GM15510 (cell line): ENCODE data around the gene MYBPC2.
A peak's percentile ranks its signal among the peaks of the same experiment; 100 is the strongest.

Source experiments
- POLR2A ChIP-seq: IDR thresholded peaks from 3 replicates; pipeline ENCODE4 v1.6.1; 2011; ENCODE audit warnings: borderline replicate concordance; ENCODE audit not compliant: insufficient read length; ENCODE audit errors: extremely low read depth

Gene MYBPC2

DNA sequence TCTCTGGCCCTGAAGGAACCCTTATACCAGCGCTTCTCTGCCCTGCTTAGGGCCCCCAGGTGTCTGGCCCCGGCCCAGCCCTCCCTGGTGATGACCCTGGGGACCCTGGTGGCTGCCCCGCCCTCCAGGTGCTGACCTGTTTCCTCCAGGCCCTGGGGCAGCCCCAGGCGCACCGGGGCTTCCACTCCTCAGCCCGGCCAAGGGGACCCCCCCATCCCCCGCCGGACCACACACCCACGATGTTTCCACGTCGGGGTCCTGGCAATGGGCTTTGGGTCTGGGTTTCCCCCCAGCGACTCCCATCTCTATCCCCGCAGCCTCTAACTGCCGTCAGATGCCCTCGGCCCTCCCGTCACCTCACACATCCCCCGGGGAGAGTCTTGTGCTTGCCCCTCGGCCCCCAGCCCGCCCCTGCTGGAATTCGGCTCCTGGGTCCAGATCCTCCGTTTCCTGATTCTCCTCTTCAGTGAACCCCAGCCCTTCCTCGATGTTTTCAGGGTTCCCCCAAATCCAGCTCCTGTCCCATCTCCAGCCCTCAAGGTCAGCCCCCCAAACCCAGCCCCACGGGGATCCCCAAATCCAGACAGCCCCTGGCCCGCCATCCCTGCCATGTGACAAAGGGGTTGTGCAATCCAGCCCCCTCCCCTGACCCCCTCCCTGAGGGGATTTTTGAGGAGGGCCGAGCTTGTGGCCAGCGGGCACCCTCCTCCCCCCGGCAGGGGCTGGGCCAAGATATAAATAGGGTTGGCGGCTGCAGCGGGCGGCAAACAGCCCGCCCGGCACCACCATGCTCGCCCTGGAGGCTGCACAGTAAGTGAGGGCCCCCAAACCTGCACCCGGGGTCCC, 14.3 kb upstream of the MYBPC2 start, which contains the start of gene SPIB:
Gene SPIB, plus strand, starts transcription at position 763 of the 846 bp plus-strand sequence. Its CDS starts 25 bp downstream, at position 788.
- TF ChIP-seq POLR2A, result peak; percentile 95

DNA sequence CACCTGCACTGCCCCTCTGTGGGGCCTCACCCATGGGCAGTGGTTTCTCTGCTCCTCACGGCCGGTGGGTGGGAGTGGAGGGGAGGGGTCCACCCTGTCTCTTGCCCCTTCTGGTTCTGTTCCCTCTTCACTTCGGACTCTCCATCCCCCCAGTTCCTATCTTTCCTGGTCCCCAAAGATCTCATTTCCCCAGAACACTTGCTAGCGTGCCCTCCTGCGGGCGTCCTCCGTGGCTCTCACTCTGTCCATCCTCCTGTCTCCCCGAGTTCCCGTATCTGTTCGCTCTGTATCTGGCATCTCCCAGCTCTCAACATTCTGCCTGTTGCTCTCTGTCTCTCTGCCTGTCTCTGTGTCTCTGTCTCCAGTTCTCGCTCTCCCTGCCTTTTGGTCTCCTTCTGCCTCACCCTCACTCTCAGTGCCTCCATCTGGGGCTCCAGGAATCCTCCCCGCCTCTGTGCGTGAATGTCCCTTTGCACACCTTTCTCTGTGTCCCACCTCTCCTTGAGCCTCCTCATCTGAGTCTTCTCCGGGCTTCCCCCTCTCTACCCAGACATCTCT, 13.6 kb upstream of the MYBPC2 start:
- TF ChIP-seq POLR2A, result no peak

DNA sequence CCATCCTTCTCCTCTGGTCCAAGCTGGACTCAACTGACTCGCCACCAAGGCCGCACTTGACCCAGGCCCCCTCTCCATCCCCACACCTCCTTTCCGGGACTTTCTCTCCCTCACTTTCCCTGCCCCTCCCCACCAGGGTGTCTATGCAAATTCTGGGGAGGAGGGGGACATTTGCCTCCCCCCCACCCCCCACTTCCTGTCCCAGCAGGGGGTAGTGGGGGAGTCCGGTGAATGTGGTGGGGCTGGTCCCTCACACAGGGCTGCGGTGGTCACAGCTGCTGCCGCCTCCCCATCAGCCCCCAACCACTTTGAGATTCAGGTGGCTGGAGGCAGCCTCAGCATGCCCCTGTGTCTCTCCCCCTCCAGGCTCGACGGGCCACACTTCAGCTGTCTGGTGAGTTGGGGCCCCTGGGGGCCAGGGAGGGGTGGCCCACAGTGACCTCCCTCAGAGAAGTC, 13.1 kb upstream of the MYBPC2 start:
- TF ChIP-seq POLR2A, result peak; percentile 47

DNA sequence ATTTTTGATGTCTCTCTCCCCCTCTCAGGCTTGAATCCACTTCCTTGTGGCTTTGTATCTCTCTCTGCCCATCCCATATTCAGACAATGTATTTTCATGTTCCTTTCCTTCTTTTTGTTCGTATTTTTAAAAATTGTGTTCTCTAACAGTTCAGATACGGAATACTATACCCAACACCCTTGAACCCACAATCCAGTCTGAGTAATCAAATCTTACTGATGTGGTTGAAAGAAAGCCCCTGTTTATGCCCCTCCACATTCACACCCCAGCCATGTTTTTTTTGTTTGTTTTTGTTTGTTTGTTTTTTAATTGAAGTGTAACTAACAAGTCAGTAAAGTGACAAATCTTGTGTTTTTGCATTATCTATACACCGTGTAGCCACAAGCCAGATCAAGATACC, 12.6 kb upstream of the MYBPC2 start:
- TF ChIP-seq POLR2A, result no peak

DNA sequence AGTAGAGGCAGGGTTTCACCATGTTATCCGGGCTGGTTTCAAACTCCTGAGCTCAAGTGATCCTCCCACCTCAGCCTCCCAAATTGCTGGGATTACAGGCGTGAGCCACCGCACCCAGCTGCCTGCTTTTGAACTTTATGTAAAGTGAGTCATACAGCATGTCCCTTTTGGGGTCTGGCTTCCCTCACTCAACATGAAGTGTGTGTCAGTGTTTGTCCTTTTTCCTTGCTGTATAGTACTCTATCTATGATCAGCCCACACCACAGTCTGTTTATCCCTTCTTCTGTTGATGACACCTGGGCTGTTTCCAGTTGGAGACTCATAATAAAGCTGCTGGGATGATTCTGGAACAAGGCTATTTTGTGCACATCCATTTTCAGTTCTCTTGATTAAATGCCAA, 11.9 kb upstream of the MYBPC2 start:
- TF ChIP-seq POLR2A, result no peak

DNA sequence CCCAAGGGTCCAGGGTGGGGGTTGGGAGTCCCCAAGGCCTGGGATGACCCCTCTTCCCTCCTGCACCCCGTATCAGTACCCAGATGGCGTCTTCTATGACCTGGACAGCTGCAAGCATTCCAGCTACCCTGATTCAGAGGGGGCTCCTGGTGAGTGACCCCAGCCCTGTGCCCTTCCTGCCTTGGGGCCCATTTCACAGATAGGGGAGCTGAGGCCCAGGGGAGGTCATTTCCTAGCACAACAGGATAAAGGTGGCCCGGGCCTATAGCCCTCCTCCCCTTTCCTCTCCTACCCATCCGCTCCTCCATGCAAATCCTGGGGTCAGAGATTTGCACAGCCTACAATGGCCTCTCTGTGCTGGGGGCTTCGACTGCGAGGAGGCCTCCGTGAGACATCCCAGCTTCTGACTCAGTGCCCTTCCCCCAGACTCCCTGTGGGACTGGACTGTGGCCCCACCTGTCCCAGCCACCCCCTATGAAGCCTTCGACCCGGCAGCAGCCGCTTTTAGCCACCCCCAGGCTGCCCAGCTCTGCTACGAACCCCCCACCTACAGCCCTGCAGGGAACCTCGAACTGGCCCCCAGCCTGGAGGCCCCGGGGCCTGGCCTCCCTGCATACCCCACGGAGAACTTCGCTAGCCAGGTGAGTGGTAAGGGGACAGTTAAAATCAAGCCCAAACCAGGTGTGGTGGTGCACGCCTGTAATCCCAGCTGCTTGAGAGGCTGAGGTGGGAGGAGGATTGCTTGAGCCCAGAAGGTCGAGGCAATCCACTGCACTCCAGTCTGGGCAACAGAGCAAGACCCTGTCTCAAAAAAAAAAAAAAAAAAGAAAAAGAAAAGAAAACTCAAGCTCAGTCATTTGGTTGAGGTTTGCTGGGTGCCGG, 10.1 kb upstream of the MYBPC2 start:
- TF ChIP-seq POLR2A, result no peak

DNA sequence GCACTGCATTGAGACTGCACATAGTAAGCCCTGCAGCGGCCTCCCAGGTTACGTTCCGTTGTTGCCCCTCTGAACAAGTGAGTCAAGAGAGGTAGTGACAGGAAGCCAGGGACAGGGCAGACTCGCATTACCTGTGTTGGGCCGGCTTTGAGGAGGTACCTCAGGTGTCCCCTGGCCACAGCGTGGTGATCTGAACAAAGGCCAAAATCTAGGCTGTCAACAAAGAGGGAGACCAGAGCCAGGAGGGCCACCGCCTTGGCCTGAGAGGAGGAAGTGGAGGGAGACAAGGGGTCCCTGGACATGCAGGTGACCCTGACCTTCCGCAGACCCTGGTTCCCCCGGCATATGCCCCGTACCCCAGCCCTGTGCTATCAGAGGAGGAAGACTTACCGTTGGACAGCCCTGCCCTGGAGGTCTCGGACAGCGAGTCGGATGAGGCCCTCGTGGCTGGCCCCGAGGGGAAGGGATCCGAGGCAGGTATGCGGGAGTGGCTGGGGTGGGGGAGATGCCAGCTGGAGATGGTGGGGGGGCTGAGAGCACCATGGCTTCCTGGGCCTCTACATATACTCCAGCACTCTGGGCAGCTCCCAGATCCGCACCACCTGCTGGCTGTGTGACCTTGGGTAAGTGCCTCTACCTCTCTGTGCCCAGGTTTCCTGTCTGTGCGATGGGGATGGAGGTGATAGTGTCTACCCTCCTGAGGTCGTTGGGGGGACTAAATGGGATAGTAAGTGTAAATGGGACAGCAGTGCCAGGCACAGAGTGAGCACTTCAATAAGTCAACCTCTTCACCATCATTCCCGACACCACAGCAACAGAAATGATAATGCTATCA, 9.2 kb upstream of the MYBPC2 start:
- TF ChIP-seq POLR2A, result no peak

DNA sequence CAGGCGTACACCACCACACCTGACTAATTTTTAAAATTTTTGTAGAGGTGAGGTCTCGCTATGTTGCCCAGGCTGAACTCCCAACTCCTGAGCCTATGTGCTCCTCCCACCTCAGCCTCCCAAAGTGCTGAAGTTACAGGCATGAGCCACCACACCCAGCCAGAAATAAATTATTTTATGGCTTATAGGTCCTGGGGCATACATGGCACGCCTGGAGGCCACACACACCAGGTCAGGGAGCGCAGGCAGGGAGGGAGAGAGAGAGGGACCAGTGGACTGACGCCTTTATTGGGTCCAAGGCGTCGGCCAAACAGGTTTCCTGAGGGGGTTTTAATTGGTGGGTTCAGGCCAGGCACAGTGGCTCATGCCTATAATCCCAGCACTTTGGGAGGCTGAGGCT, 7.1 kb upstream of the MYBPC2 start:
- no peak for TF ChIP-seq POLR2A

DNA sequence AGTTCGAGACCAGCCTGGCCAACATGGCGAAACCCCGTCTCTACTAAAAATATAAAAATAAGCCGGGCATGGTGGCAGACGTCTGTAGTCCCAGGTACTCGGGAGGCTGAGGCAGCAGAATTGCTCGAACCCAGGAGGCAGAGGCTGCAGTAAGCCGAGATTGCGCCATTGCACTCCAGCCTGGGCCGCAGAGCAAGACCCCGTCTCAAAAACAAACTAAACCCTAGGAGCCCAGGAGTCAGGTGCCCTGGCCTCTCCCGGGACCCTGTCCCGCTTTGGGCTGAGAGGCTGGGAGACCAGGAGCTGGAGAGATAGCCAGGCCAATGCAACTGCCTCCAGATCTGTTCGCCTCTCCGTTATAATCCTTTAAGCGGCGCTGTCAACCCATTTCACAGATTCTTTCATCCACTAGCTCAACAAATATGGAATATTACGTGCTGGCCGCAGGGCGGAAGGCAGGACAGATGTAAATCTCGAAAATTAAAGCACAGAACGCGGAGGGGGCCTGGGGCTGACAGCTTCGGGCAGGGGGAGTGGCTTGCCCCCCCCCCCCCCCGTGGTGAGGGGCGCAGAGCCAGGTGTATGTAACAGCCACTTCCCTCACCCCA, 5.3 kb upstream of the MYBPC2 start:
- TF ChIP-seq POLR2A, result no peak

DNA sequence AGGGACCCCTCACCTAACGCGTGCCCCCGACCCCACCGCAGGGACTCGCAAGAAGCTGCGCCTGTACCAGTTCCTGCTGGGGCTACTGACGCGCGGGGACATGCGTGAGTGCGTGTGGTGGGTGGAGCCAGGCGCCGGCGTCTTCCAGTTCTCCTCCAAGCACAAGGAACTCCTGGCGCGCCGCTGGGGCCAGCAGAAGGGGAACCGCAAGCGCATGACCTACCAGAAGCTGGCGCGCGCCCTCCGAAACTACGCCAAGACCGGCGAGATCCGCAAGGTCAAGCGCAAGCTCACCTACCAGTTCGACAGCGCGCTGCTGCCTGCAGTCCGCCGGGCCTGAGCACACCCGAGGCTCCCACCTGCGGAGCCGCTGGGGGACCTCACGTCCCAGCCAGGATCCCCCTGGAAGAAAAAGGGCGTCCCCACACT, 4.7 kb upstream of the MYBPC2 start:
- peak; percentile 12 for TF ChIP-seq POLR2A

DNA sequence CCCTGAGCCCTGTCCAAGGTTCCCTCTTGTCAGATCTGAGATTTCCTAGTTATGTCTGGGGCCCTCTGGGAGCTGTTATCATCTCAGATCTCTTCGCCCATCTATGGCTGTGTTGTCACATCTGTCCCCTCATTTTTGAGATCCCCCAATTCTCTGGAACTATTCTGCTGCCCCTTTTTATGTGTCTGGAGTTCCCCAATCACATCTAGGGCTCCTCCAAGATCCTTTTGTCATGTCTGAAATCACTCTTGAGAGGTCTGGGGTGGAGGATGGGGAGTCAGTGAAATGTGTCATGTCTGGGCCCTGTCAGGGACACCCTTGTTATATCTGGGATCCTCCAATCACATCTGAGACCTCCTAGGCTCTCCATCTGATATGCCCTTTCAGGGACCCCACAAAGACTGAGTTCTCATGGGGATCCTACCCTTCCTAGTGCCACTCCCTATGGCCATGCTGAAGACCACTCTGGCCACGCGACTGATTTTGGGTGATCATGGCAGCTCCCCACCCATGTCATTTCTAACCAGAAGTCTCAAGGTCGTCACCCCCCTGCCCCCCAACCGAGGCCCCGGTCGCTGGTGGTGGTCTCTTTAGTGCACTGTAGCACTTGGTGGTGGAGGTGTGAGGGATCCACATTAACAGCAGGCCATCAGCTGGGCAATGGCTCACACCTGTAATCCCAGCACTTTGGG, 3.8 kb upstream of the MYBPC2 start:
- no peak for TF ChIP-seq POLR2A

DNA sequence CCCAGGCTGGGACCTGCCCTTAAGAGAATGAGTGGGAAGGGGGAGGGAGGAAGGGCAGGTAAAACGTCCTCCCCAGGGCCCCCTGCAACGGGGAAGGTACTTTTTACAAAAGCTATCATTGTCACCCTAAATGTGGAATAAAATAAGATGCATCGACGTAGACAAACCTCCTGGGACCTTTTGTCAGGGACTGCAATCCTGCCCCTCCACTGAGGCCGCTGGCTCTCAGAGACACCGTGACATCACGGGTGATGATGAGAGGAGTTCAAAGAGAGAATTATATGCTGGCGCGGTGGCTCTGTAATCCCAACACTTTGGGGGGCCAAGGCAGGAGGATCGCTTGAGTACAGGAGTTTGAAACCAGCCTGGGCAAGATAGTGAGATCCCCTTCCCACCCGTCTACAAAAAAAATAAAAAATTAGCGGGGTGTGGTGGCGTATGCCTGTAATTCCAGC, 1.8 kb upstream of the MYBPC2 start:
- TF ChIP-seq POLR2A, result no peak

DNA sequence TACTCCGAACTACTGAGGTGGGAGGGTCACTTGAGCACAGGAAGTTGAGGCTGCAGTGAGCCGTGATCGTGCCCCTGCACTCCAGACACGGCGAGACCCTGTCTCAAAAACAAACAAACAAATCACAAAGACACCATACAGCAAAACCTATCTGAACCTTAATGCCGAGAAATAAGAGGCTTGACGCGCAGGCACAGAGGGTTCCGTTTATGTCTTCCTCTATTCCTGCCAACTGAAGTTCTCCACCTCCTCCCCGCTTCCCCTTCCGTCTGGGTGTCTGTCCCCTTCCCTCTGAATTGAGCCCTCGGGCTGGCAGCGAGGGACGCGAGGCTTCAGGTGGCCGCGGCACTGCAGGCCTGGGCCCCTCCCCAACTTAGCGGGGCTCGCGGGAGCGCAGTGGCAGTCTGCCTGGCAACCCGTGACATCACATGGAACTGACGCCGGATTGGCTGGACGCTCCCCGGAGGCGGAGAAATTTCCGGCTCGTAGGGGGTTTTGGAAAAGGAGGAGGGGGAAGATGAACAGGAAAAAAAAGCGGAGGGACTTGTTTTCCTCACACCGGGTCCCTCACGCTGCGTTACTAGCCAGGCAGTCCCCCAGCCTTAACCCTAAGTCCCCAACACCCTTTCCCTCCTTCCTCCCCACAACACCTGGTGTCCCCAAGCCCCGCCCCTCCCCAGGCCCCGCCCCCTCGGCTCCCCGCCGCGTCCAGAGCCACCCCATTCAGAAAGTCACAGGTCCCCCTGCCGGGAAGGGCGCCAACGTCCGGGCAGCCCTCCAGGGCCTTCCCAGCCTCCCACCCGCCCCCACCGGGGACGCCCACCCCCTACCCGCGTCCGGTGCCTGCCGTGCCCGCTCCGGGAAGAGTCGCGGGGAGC, 1.1 kb upstream of the MYBPC2 start:
- peak; percentile 21 for TF ChIP-seq POLR2A
